Activated CD4-positive, alpha-beta T cell treated with anti-CD3 and anti-CD28 coated beads for 48 hours (primary cell): ENCODE measurements around the gene ZDHHC6.
A peak's percentile ranks its signal among the peaks of the same experiment; 100 is the strongest.
"Not testable (repeated sequence)": the region's sequence is repeated elsewhere in the genome, so short reads cannot be mapped to it uniquely, and the experiment has no call there.

Experiments used
- DNase-seq: peaks from one replicate; pipeline ENCODE4 v3.0.0-alpha.2; 2020

Gene ZDHHC6

DNA sequence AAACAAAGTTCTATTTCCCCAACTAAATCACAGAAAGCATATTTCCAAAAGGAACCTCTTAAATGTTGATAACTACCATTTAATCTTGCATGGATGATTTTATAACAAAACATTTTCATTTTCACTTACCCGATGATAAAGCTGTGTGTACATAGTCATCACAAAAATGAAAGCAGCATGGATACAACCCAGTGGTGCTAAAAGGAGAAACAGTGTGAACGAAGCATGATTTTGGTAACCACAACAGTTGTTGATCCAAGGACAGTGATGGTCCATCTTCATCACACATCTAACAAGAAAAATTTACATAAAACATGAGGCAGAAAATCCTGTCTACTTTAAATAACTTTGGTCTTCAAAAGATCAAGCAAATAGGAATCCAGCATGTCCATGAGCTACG, 4.7 kb downstream of the ZDHHC6 start:
- no peak for DNase-seq

DNA sequence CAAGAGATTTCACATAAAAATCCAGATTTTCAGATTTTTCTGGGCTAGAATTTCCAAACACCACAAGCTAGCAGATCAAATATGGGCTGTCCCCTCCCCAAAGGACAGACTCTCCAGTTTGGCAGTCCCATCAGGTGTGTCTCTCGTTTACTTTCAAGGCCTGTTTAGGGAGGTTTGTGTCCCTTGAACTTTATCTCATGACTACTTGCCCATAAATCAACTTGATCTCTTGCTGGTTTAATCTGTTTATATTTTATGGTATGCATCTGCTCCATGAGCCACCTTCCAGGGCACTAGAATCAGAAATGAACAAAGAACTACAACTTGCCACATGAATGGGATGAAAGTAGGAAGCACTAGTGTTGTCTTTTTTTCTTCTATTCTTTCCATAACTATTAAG, 5.2 kb downstream of the ZDHHC6 start:
- no peak for DNase-seq

DNA sequence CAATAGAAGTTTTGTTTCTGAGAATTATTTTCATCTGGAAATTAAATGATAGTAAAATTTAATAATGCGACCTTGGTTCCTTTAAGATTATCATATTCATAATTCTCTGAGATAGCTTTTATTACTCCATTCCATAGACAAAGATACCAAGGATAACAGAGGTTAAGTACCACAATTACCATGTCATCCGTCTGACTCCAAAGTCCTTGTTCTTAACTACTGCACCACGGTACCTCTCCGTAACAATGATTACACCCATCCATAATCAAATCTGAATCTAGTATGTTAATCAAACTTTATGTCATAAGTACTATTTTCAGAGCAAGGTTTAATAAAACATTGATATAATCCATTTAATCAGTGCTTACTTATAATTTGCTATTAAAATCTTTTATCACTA, 8.4 kb downstream of the ZDHHC6 start:
- no peak for DNase-seq

DNA sequence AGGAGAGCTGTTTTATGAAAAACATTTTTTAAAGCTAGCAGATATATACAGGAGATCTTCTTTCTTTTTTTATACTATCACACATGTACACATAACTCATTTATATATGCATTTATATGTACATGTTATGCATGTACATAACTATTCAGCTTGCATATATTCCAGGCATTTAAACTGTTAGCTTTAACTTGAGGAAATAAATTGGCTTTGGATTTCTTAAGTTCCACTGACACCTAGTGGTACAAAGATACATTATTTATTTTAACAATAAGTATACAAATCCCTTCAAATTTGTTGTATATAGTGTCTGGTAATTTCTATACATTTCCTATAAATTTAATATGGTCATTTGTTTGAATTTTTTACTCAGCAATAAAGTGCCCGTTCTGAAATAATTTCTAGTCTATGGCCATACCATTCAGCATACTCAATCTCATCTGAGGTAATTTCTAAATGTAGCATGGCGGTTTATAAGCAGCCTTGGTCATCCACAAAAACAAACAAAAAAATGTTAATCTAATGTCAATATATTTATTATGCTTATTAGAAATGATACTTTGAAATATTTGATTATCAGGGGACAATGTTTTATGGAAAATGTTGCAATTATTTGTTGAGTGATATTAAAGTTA, 11.6 kb downstream of the ZDHHC6 start:
- no peak for DNase-seq

DNA sequence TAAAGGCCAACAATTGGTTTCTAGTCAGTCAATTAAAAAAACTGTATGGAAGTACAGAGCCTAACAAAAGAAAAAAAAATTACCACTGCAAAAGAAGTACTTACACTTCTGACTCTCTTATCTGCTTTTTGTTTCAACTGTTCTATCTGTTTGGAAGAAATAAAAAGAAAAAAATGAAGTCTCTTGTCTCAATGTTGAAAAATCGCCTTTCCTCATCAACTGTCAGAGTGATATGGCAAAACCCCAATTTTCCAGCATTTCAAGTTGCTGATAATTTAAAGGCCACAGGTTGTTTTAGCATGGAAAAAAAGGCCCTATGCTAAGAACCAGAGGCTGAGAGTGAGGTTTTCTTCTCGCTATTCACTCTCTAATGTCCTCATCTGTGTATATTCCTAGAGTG, 13.6 kb downstream of the ZDHHC6 start:
- DNase-seq: no peak

DNA sequence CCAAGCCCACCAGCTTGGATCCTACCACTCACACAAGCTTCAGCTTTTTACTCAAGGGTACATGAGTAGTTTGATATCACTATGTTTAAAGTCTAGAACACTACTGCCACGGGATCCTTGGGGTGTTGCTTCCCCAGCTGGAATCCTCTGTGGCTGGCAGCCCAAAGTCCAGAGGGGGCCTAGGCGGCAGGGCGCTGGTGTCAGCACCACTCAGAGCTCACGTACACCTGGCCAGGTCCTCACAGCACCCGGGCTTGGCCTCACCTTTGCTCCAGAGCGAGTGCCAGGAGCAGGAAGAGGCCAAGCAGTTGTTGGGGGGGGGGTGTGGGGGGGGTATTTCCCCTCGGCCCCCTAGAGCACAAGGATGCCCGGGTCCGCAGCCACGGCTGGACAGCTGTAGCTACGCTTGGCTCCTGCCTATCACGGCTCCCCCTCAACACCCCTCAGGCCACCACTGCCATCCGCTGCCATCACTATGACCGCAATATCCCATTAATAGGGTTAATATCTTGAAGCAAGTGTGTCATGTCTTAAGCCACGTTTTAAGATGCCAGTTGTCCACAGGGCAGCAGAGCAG, 17.0 kb downstream of the ZDHHC6 start:
- DNase-seq: no peak

DNA sequence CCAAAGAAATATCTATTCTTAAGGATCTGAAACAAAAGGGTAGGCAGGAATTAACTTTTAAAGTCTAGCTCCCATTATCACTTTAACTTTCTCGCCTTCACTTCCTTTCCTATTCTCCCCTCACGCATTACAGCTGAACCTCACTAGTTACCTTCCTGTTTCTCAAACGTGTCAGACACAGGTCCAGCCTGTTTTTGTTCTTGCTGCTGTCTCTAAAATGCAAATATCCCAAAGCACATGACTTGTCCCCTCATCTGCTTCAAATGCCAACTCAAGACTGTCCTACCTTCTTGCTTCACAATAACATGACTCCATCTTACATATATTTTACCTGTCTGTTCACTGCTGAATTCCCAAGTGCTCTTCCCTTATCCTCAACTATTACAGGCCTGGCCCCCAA, 17.6 kb downstream of the ZDHHC6 start:
- DNase-seq: no peak

DNA sequence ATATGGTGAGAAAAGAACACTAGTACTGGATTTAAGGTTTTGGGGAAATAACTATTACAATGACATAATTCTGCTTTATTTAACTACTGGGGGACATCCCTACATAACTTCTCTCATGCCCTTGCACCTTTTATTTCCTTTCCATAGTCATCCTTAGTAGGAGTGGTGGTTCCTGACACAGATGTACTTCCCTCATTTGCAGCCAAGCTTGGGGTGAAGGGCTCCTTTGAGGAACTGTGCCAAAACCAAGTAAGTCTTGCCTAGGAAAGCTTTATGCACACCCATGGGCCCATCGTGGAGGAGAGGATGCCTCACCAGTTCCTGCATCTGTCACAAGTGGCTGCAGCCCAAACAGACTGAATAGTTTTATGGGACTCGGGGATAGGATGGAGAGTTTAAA, 20.6 kb downstream of the ZDHHC6 start:
- no peak for DNase-seq

DNA sequence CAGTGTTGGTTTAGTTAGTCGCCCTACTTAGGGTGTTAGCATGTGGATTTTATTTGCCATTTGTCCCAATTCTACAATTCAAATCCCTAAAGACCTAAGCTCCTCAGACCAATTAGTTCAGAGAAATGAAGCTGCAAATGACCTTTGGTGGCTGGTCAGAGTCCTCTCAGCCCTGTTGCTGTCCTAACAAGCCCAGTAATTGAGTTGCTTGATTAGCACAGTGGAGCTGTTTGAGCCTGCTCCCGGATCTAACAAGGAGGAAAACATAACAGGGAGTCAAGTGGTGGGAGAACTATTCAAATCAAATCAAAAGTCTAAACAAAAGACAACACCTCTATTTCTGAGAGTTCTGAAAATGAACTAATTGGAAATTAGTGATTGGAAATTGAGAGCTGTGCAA, 22.1 kb downstream of the ZDHHC6 start:
- no peak for DNase-seq

DNA sequence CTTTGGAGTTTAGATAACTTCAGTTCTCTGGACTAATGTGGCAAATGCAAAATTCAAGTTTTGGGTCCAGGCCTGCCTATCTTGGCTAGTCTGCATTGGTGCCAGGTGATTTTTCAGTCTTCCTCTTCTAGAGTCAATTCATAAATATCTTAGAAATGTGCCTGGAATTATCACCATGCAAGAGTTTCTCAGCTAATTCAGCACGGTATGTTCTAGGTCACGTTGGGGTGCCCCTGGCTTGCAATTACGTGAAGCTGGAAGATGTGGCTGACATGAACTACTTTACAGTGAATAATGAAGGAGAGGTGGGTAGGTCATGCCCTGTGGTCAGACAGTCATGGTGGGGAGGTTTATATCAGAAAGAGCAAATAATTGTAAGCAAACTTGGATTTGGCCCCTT, 25.0 kb downstream of the ZDHHC6 start:
- DNase-seq: no peak

DNA sequence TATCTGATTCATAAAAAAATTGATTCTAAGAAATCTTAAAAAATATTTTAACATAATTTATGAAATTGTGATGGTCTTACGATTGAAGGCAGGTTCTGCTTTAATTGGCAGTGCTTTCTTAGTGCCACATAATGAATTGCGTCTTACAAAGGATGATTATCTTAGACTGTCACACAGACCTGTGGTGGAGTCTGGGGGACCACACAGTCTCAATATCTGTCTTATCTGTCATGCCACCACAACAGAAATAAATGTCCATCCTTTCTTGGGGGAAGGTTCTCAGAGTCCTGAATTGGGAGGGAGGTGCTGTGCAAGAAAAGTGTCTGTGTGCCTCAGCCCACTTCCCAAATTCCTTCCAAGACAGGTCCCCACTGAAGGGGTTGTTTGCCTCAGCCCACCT, 34.0 kb downstream of the ZDHHC6 start:
- DNase-seq: no peak

DNA sequence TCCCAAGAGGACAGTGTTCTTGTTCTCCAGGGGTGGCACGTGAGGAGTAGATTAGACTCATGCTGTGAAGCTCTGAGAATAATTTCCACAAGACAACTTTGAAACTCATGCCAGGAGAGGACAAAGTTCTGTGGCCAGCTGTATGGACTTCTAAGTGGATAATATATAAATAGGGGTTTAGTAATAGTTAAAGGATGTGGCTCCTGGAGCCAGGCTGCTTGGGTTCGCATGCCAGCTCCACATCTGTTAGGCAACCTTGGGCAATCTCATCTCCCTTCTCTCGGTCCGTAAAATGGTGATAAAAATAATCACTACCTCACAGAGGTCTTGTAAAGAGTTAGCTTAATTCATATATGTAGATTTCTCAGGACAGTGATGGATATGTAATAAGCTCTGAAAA, 37.0 kb downstream of the ZDHHC6 start:
- no peak for DNase-seq

DNA sequence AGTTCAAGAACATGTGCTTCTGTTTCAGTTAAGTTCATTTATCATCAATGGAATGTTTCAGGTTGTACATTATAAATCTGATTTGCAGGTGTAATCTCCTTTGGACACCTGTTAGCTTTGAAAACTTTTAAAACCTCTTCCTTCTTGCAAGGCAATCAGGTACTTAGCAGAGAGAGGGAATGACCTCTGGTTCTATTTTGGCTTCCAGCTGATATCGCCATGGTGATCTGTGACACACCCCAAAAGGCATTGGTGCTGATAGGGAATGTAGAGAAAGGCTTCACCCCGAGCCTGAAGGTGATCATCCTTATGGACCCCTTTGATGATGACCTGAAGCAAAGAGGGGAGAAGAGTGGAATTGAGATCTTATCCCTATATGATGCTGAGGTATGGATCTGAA, 37.4 kb downstream of the ZDHHC6 start:
- no peak for DNase-seq

DNA sequence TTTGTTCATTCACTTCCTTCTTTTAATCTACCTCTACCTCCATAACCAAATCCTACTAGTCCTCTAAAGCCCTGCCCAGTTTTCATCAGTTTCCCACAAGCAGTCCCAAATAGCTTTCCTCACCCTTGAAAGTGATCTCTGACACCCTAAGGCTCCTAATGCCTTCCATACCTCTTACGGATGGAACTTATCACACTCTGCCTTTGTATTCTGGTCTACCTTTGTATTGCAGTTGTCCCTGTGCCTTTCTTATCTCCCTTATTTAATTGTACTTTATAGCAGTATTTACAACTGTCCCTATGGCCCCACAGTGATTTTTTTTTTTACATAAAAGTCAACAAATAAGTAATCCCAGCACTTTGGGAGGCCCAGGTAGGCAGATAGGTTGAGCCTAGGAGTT, 39.0 kb downstream of the ZDHHC6 start:
- no peak for DNase-seq

DNA sequence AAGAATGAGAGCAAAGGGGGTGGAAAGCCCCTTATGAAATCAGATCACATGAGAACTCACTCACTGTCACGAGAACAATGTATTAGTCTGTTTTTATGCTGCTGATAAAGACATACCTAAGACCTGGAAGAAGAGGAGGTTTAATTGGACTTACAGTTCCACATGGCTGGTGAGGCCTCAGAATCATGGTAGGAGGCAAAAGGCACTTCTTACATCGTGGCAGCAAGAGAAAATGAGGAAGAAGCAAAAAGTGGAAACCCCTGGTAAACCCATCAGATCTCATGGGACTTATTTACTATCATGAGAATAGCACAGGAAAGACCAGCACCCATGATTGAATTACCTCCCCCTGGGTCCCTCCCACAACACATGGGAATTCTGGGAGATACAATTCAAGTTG, 39.9 kb downstream of the ZDHHC6 start:
- not testable (repeated sequence) for DNase-seq

DNA sequence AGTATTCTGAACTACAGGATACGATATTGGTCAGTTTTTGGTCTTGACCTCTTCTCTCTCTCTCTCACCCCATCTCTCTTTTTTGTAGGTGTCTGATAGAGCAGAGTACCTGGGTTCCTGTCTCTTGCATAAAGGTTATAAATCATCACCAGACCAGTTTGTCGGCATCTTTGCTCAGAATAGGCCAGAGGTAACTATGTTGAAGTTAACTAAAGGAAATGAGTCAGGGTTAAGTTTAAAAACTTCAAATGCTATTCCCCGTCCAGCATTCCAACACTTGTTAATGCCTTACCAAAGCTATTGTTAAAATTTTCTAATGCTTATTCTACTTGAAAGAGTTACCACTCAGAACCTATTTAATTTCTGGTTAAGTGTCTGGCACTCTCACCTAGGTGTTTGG, 42.1 kb downstream of the ZDHHC6 start:
- DNase-seq: no peak

DNA sequence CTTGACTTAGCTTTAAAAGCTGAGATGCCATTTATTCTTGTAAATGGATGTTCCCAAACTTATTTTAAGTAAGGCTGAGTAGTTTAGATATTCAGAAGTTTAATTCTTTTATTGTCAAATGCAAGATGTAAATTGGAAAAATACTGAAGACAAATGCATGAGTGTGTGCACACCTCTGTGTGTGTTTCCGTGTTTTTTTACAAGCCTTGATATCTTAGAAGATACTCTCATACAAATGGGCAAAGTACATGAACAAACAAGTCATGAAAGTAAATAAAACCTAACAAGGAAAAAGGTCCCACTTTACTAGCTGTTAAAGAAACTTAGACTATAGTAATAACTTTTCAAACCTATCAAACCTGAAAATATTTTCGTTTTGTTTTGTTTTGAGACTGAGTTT, 43.8 kb downstream of the ZDHHC6 start:
- DNase-seq: no peak

DNA sequence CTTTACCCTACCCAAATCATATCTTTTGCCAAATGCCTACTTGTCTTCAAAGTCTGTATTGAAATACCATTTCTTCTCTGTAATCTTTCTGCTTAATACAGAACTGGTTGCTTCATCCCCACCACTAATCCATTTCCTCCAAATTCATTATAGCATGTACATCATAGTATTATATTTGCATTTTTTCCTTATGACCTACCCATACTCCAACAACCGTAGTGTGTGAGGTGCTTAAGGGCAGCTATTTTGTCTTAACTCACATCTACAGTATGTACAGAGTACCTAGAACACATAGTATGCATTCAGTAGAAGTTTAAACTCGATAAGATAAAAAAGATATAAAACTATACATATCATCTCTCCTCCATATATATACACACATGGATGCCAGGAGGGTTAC, 49.1 kb downstream of the ZDHHC6 start:
- no peak for DNase-seq

DNA sequence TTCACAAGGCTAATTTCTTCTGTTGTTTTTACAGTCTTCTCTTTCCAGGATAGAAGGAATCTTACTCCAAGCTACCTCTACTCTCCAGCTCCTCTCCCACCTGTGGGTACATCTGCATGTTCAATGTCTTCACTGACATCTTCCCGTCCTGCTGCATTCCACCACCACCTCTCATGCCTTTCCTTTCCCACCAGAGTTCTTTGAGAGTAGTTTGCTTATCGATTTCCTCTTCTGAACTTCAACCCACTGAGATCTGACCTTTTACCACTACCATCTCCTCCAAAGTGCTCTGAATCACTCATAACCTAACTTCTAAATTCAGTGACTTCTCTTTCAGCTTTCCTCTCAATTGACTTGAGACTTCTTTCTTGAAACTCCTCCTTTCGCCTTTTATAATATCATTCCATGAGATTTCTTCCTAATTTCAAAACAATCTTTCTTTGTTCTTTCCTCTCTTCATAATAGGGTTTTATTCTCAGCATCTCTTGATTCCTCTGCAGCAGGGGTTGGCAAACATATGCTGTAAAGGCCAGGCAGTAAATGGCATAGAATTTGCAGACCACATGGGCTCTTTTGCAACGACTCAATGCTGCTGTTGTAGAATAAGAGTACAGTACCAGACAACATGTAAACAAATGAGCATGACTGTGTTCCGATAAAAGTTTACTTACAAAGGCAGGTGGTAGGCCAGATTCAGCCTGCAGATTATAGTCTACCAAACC, 50.7 kb downstream of the ZDHHC6 start:
- DNase-seq: no peak

DNA sequence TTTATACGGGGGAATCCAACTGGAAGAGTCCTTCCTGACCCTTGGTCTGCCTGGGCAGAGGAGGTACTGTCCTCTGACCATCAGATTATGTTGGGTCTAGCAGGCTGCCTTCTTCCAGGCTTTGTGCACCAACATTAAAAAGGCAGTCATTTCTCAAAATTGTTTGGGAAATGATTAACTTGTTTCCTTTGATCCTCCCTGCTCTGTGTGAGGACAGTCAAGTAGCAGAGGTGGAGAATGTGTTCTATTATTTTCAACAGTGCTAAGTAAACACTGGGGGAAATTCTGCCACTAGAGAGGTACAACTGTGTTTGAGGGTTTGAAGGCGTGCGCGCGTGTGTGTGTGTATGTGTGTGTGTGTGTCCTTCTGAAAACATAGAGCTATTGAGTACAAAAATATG, 52.2 kb downstream of the ZDHHC6 start:
- no peak for DNase-seq

DNA sequence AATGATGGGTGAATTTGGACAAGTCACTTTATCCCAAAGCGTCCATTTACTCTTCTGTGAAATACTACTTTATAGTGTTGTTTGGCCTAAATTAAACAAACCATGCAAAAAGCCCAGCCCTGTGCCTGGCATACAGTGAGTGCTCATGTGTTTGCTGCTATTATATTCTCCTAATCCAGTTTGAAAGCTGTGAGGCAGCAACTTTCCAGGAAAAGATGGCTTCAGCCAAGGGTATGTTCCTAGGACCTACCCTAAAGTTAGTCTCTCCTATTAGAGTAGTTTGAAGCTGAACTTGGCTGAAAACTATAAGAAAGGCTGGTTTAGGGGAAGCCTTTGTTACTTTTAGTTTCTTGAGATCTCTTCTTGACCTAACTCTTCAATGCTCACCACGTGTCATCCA, 52.9 kb downstream of the ZDHHC6 start:
- no peak for DNase-seq

DNA sequence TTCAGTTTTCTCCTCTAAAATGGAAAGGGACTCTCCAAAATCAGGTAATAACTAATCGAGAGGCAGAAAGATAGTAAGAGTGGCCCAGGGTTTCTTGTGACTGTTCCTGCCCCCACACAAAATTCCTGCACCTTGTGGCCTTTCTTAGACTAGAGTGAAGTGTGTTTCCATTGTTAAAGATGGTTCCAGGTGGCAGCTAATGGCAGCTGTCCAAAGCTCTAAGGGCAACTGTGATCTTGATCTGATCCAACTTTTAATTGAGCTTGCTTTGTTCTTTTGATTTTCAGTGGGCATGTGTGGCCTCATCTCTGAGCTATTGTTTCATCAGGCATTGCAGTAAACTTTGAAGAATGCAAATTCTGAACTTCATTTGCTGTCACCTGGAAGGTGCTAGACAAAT, 53.4 kb downstream of the ZDHHC6 start:
- DNase-seq: no peak

DNA sequence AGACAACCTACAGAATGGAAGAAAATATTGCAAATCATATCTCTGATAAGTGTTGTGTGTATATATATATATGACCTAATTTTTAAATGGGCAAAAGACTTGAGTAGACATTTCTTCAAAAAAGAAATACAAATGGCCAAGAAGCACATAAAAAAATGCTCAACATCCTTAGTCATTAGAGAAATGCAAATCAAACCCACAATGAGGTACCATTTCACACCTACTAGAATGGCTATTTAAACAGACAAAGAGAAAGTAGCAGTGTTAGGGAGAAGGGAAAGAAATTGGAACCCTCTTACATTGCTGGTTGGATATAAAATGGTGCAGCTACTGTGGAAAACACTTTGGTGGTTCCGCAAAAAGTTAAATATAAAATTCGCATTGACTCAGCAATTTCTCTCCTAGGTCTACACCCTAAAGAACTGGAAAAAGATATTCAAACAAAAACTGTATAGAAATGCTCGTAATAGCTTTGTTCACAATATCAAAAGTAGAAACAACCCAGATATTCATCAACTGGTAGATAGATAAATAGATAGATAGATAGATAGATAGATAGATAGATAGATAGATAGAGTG, 56.5 kb downstream of the ZDHHC6 start:
- DNase-seq: no peak

DNA sequence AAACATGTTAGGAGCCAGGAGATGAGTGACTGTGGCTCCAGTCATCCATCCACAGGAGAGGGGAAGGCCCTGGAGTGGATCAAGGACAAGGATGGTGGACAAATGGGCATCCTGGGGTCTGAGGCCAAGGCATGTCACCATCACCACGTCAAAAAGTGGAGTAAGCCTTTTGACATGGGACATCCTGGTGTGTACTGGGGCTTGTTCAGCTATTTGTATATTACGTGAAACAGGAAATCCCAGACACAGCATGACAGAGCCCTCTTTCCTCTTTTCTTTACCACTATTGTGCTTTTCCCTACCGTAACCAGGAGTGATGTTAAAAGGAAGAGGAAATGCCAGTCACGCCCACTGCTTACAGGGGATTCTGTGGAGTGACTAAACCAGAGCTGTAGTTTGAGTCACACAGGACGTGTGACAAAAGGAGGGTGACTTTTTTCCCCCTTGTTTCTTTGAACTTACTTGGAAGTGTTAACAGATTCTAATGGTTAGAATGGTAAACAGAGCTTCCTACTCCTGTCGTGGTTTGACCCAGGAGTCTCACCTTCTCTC, 57.4 kb downstream of the ZDHHC6 start:
- DNase-seq: peak; percentile 70
